COR-L47 (cell line): ENCODE results near the gene GPC1.

Experiments
- DNase-seq: peaks from one replicate; lab custom pipeline; 2025; lab: John Stamatoyannopoulos, UW

Gene GPC1

DNA sequence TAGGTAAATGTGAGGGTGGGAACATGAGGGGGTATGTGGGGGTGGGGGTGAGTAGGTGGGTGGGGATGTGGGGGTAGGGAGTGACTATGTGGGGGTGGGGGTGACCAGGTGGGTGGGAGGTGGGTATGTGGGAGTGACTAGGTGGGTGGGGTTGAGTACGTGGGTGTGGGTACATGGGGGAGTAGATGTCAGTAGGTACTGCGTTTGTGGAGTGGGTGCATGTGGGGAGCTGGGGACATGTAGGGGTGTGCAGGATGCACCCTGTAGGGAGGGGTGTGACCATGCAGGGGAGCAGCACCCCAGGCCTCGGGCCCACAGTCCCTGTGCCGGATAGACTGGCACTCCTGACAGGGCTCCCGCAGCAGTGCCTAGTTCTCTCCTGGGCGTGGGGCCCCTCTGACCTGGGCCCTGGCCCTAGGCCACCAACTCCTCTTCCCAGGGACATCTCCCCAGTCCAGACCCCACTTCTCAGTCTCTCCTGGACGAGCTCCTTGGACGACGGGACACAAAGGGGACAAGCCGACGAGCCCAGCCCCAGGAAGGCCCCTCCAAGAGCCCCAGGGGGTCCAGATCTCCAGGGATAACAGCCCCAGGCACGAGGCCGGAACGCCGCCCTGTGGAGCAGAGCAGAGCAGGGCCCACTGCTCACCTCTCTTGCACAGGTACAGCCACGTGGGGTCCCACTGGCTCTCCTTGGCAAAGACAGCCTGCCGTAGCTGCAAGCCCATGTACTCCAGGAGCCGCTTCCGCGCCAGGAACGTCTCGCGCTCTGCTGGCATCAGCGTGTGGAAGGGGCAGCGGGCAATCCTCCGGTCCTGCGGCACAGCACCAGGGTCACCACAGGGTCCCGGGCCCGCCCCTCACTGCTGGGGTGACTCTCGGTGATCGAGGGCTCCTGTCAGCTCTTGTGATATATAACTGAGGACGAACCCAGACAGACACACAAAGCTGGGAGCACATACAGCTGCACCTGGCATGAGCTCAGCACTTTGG lies 64.1 kb downstream of the GPC1 start:
- DNase-seq = no peak

DNA sequence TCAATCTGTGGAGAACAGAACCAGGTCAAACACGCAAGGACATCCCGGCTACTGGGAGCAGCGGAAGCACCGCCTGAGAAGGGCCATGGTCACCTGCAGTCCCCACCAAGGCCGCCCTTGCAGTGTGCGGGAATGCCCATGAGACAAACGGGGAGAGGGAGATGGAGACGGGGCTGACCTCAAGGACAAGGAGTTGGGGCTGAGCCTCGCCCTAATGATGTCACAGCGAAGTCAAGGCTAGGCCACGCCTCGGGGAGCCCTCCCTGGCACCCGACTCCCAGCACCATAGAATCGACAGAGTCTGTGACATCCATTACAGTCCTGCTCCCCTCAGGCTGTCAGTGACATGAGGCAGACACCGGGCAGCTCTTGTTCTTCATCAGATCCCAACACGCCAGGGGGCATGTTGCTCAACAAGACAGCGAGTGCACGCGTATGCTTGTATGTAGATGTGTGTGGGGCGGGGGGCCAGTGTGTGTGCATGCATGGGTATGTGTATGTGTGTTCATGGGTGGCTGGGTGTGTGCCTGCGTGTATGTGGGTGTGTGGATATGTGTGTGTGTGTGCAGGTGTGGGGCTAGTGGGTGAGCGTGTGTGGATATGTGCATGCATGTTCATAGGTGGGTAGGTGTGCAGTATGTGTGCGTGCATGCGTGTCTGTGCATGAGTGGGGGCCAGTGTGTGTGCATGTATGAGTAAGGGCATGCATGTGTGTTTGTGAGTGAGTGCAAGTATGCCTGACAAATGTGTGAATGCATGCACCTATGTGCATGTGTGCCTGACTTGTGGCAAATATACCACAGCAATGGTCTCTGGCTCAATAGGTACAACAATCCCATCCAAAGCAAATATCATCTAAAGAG lies 65.3 kb downstream of the GPC1 start:
- DNase-seq = no peak

- DNase-seq = no peak
These were observed 66.1 kb downstream of the GPC1 start for GRCh38 chr2:240501531-240501991.

GRCh38 chr2:240502059-240502429 lies 66.6 kb downstream of the GPC1 start:
- DNase-seq = no peak

GRCh38 chr2:240502430-240503121 lies 67.1 kb downstream of the GPC1 start:
- no peak for DNase-seq

DNA sequence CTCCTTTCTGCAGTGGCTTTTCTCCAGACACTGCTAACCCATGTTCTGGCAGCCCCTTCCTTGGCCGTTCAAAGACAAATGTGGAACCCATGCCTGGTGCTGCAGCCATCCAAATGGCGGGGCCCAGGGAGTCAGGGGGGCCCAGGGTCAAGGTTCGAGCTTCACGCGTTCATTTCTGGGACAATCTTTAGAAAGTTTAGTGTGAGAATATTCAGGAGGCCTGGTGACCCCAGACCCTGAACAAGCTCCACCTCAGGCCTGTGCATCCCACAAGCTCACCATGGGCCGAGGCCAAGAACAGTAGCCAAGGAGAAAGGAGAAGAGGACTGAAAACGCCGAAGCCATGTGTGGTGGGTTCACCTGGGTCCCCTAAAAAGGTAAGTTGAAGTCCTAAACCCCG lies 67.9 kb downstream of the GPC1 start:
- no peak for DNase-seq

DNA sequence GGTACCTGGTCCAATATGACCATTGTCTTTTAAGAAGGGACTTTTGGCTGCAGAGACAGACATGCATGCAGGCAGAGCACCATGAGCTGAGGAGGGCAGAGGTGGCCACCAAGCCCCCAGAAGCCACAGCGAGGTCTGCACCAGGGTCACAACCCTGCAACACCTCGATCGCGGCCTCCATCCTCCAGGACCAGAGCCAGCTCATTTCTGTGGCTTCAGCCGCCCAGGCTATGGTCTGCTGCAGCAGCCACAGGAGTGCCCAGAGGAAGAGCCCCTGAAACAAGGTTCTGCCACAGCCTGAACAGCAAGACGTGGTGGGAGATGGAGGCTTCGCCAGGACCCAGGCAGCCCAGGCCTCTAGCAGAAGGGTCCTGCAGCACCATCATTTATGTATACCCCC lies 68.4 kb downstream of the GPC1 start:
- DNase-seq = no peak

- no peak for DNase-seq
These were observed 70.4 kb downstream of the GPC1 start for GRCh38 chr2:240505910-240506309.

GRCh38 chr2:240506406-240507059 lies 71.1 kb downstream of the GPC1 start:
- no peak for DNase-seq

DNA sequence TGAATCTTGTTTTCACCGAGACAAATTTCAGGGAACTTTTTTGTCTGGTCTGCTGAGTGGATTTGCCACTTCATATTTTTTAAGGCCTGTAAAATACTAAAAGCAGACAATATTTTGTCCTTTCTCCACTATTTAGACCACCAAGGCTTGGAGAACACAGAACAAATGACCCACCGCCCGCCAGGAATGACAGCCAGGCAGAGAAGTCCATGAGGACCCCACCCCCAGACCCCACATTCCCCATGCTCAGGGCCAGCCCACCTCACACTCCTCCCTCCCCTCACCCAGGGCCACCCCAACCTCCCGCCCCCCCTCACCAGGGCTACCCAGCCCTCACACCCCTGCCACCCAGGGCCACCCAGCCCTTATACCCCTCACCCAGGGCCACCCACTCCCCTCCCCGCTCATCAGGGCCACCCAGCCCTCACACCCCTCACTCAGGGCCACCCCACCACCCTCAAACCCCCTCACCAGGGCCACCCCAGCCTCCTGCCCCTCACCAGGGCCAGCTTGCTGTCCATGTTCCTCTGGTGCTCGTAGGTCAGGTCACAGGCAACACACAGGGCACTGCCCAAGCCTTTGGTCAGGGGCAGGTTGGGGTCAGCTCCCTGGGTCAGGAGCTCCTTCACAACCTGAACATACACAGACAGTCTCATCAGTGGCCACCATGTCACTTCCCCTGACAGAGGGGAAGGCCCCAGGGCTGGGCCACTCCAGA lies 71.8 kb downstream of the GPC1 start:
- no peak for DNase-seq

- no peak for DNase-seq
These were observed 72.4 kb downstream of the GPC1 start for GRCh38 chr2:240507778-240508251.

DNA sequence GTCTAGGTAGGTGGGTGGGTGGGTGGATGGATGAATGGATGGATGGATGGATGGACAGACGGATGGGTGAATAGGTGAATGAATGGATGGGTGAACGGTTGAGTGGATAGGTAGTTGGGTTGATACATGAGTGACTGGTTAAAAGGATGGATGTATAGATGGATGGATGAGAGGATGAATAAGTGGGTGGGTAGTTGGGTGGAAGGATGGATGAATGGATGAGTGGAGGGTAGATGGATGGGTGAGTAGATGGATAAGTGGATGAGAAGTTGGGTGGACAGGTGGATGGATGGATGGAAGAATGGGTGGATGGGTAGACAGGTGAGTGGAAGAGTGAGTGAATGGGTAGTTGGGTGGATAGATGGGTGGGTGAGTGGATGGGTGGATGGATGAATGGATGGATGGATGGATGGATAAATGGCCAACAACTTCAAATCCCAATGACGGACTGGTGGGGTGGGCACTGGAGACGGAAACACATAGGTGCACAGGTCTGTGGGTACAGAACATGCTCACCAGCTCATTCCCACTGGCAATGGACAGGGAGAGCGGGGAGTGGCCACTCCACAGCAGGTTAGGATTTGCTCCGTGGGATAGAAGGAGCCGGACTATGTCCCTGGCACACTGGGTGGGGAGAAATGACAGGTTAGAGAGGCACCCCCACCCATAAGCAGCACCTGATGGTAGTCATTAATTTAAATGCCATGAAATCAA lies 73.5 kb downstream of the GPC1 start:
- DNase-seq = no peak

GRCh38 chr2:240509667-240510512 lies 74.4 kb downstream of the GPC1 start:
- no peak for DNase-seq

GRCh38 chr2:240510513-240511210 lies 75.2 kb downstream of the GPC1 start:
- no peak for DNase-seq

- no peak for DNase-seq
These were observed 76.1 kb downstream of the GPC1 start for GRCh38 chr2:240511351-240512108.

DNA sequence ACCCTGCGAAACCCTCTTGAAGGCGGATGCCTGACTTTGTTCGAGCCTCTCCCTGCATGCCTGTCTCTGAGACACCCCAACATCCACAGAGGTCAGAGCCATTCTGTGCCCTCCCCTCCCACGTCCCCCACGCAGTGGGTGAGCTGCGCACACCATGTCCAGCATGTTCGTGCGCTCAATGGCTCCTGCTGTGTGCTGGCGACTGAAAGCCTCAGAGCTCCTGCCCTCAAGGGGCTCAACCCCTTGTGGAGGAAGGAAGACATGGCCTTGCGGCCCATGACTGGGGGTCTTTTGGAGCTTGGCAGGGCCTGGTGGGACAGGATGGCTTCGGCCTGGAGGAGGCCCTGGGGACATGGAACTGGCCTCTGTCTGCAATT lies 76.6 kb downstream of the GPC1 start:
- DNase-seq = no peak

DNA sequence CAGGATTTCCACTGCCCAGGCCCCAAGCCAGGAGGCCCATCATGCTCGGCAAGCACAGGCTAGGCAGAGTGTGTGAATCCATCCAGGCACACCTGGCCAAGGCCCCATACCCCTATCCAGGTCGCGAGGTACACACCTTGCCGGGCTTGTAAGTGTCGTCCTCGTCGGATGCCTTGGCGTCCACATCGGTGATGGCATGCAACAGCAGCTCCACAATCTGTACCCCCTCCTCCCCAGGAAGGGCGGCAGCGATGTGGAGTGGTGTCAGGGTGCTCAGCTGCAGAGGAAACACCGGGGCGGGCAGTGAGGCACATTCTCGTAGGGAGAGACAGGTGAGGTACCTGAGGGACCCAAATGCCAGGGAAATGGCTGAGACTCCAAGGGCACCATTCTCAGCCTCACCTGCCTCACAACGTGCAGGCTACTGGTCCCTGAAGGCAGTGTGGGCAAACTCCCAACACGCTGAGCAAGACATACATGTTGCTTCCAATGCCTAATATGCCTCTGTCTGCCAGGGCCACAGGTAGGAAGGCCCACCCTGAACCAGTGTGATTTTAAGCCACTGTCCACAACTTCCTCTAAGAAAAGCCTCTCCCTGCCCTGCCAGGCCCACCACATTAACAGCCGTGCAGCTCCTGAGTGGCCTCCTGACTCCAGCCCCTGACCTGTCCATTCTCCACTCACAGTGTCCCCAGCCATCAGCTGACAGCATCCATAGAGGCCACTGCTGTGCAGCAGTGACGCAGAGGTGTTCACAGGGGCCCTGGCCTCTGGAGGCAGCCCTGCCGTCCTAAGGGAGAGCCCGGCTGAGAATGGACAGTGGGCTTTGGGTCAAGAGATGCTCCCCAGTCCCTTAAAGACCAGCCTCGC lies 77.4 kb downstream of the GPC1 start:
- DNase-seq = no peak
